SU-DHL-6 (cell line): ENCODE data around the gene VAT1L.

Experiments
- CTCF ChIP-seq: fragments of 200-600 bp; sonication (generic); IDR thresholded peaks from one replicate; pipeline ENCODE4 v1.5.1; 2017; ENCODE audit warnings: antibody characterized with exemption, mild to moderate bottlenecking, low read length, moderate library complexity; ENCODE audit not compliant: insufficient read depth, poor library complexity, severe bottlenecking
- EZH2phosphoT487 ChIP-seq: fragments of 200-600 bp; sonication (generic), shearing (Covaris generic); conservative IDR thresholded peaks from 2 replicates; pipeline ENCODE4 v1.6.1; 2018; ENCODE audit warnings: mild to moderate bottlenecking, antibody characterized with exemption, low read length, moderate library complexity, mixed read lengths

- TF ChIP-seq CTCF (no peak), EZH2phosphoT487 (no peak)
Observed at GRCh38 chr16:77805398-77805797, 17.0 kb downstream of the VAT1L start.
